ENCODE measurements around the gene ROCK1.

GRCh38 chr18:21155443-21155842 is 43.8 kb upstream of the ROCK1 start:
- TF ChIP-seq POLR2A (IDR thresholded peaks at IDR 0.05) (no peak), CTCF (IDR thresholded peaks at IDR 0.05) (no peak), EP300 (IDR thresholded peaks at IDR 0.05) (no peak)

Measured in tibial nerve (tissue), 4 donors.